IMR-90 (cell line): ENCODE measurements around the gene NKD1. TPM values are rescaled to one million over a fixed set of nuclear protein-coding genes. Genes with fewer than 3 reads are reported as not detected.

Source experiments
- ATAC-seq: fragments of 200-7000 bp; cut with Tn5 transposase; 2 replicates; pipeline ENCODE4 v1.9.1; 2020; ENCODE audit warnings: low read depth, mild to moderate bottlenecking, moderate library complexity
- BruUV-seq: library from RNA; stranded (reverse); fragments of 400-500 nt; replicated peaks from 2 replicates; lab custom pipeline; 2021; lab: Mats Ljungman, UMichigan
- CTCF ChIA-PET: fragments of 300-600 bp; formaldehyde crosslinking; extraction: SDS; loops from one replicate; lab custom pipeline; 2021; ENCODE audit warnings: antibody characterized with exemption; lab: Yijun Ruan, JAX
- POLR2A ChIA-PET: fragments of 300-600 bp; sonication (Branson Sonifier 250); formaldehyde crosslinking; loops from one replicate; lab custom pipeline; 2022; ENCODE audit warnings: antibody characterized with exemption; ENCODE audit not compliant: unreplicated experiment; lab: Charles Lee
- DNase-seq: peaks from one replicate; pipeline ENCODE4 v3.0.0; 2013
- H2AFZ ChIP-seq: replicated peaks from 2 replicates; pipeline ENCODE3; 2013; ENCODE audit warnings: low read length, mild to moderate bottlenecking; ENCODE audit not compliant: poor library complexity
- H2AK5ac ChIP-seq: 2 replicates; pipeline ENCODE4 v1.6.1; 2013; ENCODE audit warnings: low read depth, low read length, inconsistent platforms
- H2AK9ac ChIP-seq: replicated peaks from 2 replicates; pipeline ENCODE3; 2013; ENCODE audit warnings: mild to moderate bottlenecking, low read depth, low read length, moderate library complexity; ENCODE audit not compliant: poor library complexity
- H2BK120ac ChIP-seq: 2 replicates; pipeline ENCODE4 v1.6.1; 2013; ENCODE audit warnings: low read depth, low read length, inconsistent platforms
- H2BK15ac ChIP-seq: 3 replicates; pipeline ENCODE4 v1.6.1; 2013; ENCODE audit warnings: low read depth, low read length, inconsistent platforms
- H2BK20ac ChIP-seq: 2 replicates; pipeline ENCODE4 v1.6.1; 2013; ENCODE audit warnings: low read depth, mild to moderate bottlenecking, inconsistent platforms, low read length, moderate library complexity
- H2BK5ac ChIP-seq: 2 replicates; pipeline ENCODE4 v1.6.1; 2013; ENCODE audit warnings: mild to moderate bottlenecking, low read depth, low read length, inconsistent platforms; ENCODE audit not compliant: poor library complexity, severe bottlenecking
- H3K14ac ChIP-seq: replicated peaks from 2 replicates; pipeline ENCODE4 v1.6.1; 2013; ENCODE audit warnings: low read depth, low read length, inconsistent platforms
- H3K18ac ChIP-seq: 2 replicates; pipeline ENCODE4 v1.6.1; 2013; ENCODE audit warnings: low read depth, low read length, control low read depth
- H3K23ac ChIP-seq: 2 replicates; pipeline ENCODE4 v1.6.1; 2013; ENCODE audit warnings: low read depth, low read length, inconsistent platforms
- H3K27ac ChIP-seq: 2 replicates; pipeline ENCODE4 v1.5.1; 2013; ENCODE audit warnings: mild to moderate bottlenecking, control low read depth, low read length; ENCODE audit not compliant: insufficient read depth
- H3K27me3 ChIP-seq: 2 replicates; pipeline ENCODE4 v1.6.1; 2013; ENCODE audit warnings: low read length; ENCODE audit not compliant: control insufficient read depth, insufficient read depth
- H3K36me3 ChIP-seq: 2 replicates; pipeline ENCODE4 v1.6.1; 2013; ENCODE audit warnings: low read length, mixed read lengths; ENCODE audit not compliant: control insufficient read depth, insufficient read depth
- H3K4ac ChIP-seq: 2 replicates; pipeline ENCODE4 v1.6.1; 2013; ENCODE audit warnings: low read depth, low read length, inconsistent platforms
- H3K4me1 ChIP-seq: 2 replicates; pipeline ENCODE4 v1.6.1; 2013; ENCODE audit warnings: low read length, mixed read lengths; ENCODE audit not compliant: control insufficient read depth, insufficient read depth
- H3K4me2 ChIP-seq: 2 replicates; pipeline ENCODE4 v1.6.1; 2013; ENCODE audit warnings: low read depth, mild to moderate bottlenecking, control low read depth, low read length, moderate library complexity
- H3K4me3 ChIP-seq: 2 replicates; pipeline ENCODE4 v1.5.1; 2013; ENCODE audit warnings: low read depth, mild to moderate bottlenecking, control low read depth, low read length, moderate library complexity; ENCODE audit not compliant: insufficient read depth
- H3K56ac ChIP-seq: 2 replicates; pipeline ENCODE4 v1.6.1; 2013; ENCODE audit warnings: low read length, inconsistent platforms; ENCODE audit not compliant: insufficient read depth; ENCODE audit errors: extremely low read depth
- H3K79me1 ChIP-seq, 2 experiments: 2 replicates each; pipeline ENCODE4 v1.6.1; 2013; ENCODE audit warnings: low read length in 2 of 2, inconsistent platforms in 1 of 2, low read depth in 1 of 2
- H3K9ac ChIP-seq: 2 replicates; pipeline ENCODE4 v1.6.1; 2013; ENCODE audit warnings: low read depth, low read length, control low read depth
- H3K9me1 ChIP-seq: 2 replicates; pipeline ENCODE4 v1.6.1; 2013; ENCODE audit warnings: low read length, inconsistent platforms; ENCODE audit not compliant: insufficient read depth
- H3K9me3 ChIP-seq: 2 replicates; pipeline ENCODE4 v1.6.1; 2013; ENCODE audit warnings: low read length; ENCODE audit not compliant: control insufficient read depth, insufficient read depth
- H4K20me1 ChIP-seq: 2 replicates; pipeline ENCODE4 v1.6.1; 2013; ENCODE audit warnings: low read length, inconsistent platforms; ENCODE audit not compliant: insufficient read depth
- H4K5ac ChIP-seq: 2 replicates; pipeline ENCODE4 v1.6.1; 2013; ENCODE audit warnings: mild to moderate bottlenecking, low read depth, low read length, control low read depth
- H4K8ac ChIP-seq, 2 experiments: 2 replicates each; pipeline ENCODE4 v1.6.1; 2013; ENCODE audit warnings: low read depth in 2 of 2, low read length in 2 of 2, control low read depth in 1 of 2, inconsistent platforms in 1 of 2
- H4K91ac ChIP-seq: 2 replicates; pipeline ENCODE4 v1.6.1; 2013; ENCODE audit warnings: low read depth, low read length, inconsistent platforms; ENCODE audit not compliant: insufficient read depth
- BHLHE40 ChIP-seq: fragments of 150-350 bp; IDR thresholded peaks from 2 replicates; pipeline ENCODE4 v1.6.1; 2016; ENCODE audit warnings: mild to moderate bottlenecking, low read depth, low read length
- CHD1 ChIP-seq: IDR thresholded peaks from 2 replicates; pipeline ENCODE4 v1.6.1; 2012; ENCODE audit warnings: low read depth, low read length, improper control_type of control experiment
- CTCF ChIP-seq: conservative IDR thresholded peaks from 2 replicates; pipeline ENCODE4 v1.5.1; 2012; ENCODE audit warnings: mild to moderate bottlenecking, low read depth, low read length, improper control_type of control experiment
- ELK1 ChIP-seq: fragments of 150-350 bp; IDR thresholded peaks from 2 replicates; pipeline ENCODE4 v1.6.1; 2016; ENCODE audit warnings: low read depth, mild to moderate bottlenecking, low read length, moderate library complexity, borderline replicate concordance
- MAFK ChIP-seq: IDR thresholded peaks from 2 replicates; pipeline ENCODE4 v1.6.1; 2012; ENCODE audit warnings: low read depth, low read length, improper control_type of control experiment
- MAZ ChIP-seq: IDR thresholded peaks from 2 replicates; pipeline ENCODE4 v1.6.1; 2012; ENCODE audit warnings: low read depth, mild to moderate bottlenecking, low read length, improper control_type of control experiment, moderate library complexity, borderline replicate concordance
- MXI1 ChIP-seq: IDR thresholded peaks from 2 replicates; pipeline ENCODE4 v1.6.1; 2012; ENCODE audit warnings: low read depth, mild to moderate bottlenecking, low read length, moderate library complexity, borderline replicate concordance
- POLR2A ChIP-seq: IDR thresholded peaks from 2 replicates; pipeline ENCODE4 v1.6.1; 2012; ENCODE audit warnings: mild to moderate bottlenecking, low read depth, low read length
- RAD21 ChIP-seq: IDR thresholded peaks from 2 replicates; pipeline ENCODE4 v1.6.1; 2012; ENCODE audit warnings: low read length, improper control_type of control experiment
- RCOR1 ChIP-seq: IDR thresholded peaks from 2 replicates; pipeline ENCODE4 v1.6.1; 2012; ENCODE audit warnings: mild to moderate bottlenecking, low read length, improper control_type of control experiment; ENCODE audit not compliant: insufficient replicate concordance
- USF2 ChIP-seq: fragments of 150-350 bp; IDR thresholded peaks from 2 replicates; pipeline ENCODE4 v1.6.1; 2017; ENCODE audit warnings: mild to moderate bottlenecking, antibody characterized with exemption, low read length, low read depth
- WGBS, 2 experiments: methylation state at CpG; one replicate each; pipeline versions ENCODE4 v1.1.5 to v1.1.7; 2013; ENCODE audit warnings: missing lambda C conversion rate in 2 of 2; ENCODE audit not compliant: insufficient read length in 1 of 2; ENCODE audit errors: extremely low coverage in 2 of 2; 5-methylcytosine and 5-hydroxymethylcytosine counted together
- dilution Hi-C: fragments of 300-500 bp; cut with HindIII; formaldehyde crosslinking; loops from one replicate; pipeline ENCODE4 v1.14.3; 2018; ENCODE audit warnings: low sequenced_read_pairs; ENCODE audit not compliant: unreplicated experiment
- in situ Hi-C: fragments of 300-500 bp; cut with MboI; formaldehyde crosslinking; loops from 3 replicates; pipeline ENCODE4 v1.14.3; 2019; ENCODE audit warnings: low sequenced_read_pairs, inconsistent platforms, mixed read lengths
- intact Hi-C: fragments of 100-400 bp; cut with micrococcal nuclease; formaldehyde crosslinking; loops from 2 replicates; pipeline ENCODE4 v1.10.0; 2022
- polyA plus RNA-seq, 3 experiments: library from polyadenylated mRNA; depleted of rRNA; stranded (reverse); fragments of >200 nt; gene quantifications; 2 replicates each; pipeline ENCODE4 v1.2.3, GENCODE V29; 2012; ENCODE audit warnings: low replicate concordance in 1 of 3
- total RNA-seq: library from RNA; depleted of rRNA; stranded (reverse); fragments of >200 nt; gene quantifications from 2 replicates; pipeline ENCODE4 v1.2.3, GENCODE V29; 2012

Gene NKD1
- total and polyA plus RNA-seq, 2 of the 4 experiments (the other 2 are of a cell fraction), result not detected

GRCh38 chr16:50594308-50595260 lies 46.4 kb downstream of the NKD1 start:
- no peaks in the 10 kb centered on the region for H3K4me1 ChIP-seq
- no peaks in the 10 kb centered on the region for H3K79me1 ChIP-seq
- H3K4me2 ChIP-seq, result no peak overlapping the region
- no peak for ATAC-seq
- no peak overlapping the region for H3K56ac ChIP-seq
- dilution Hi-C loops (no loop called here), in situ Hi-C loops (no loop called here), intact Hi-C loops (loop anchor here (5.0 kb wide), 1 partner anchor 213 kb away; no protein-coding TSS in a partner anchor)
- no TSS peak for BruUV-seq
- H3K36me3 ChIP-seq, result no peaks in the 10 kb centered on the region
- H4K5ac ChIP-seq, result no peak overlapping the region
- no peak overlapping the region for H4K8ac ChIP-seq
- peaks cover 9% of the 10 kb centered on the region for H3K27me3 ChIP-seq
- no peaks in the 10 kb centered on the region for H3K9me3 ChIP-seq
- H2BK5ac ChIP-seq, result no peak overlapping the region
- H3K27ac ChIP-seq, result no peak overlapping the region
- H2AK9ac ChIP-seq, result no peak overlapping the region
- no peak overlapping the region for H4K91ac ChIP-seq
- no peak overlapping the region for H3K23ac ChIP-seq
- WGBS, 2 experiments, result 68% methylated on average over 9 of the region's 17 CpGs; no CpG with 5 or more reads in 1 of the 2 experiments
- DNase-seq, result no peak
- no peak overlapping the region for H3K18ac ChIP-seq
- no peaks in the 10 kb centered on the region for H4K20me1 ChIP-seq
- POLR2A ChIA-PET, result no interaction called here
- no peak overlapping the region for H2BK120ac ChIP-seq
- no peak overlapping the region for H2AFZ ChIP-seq
- no peak overlapping the region for H3K4ac ChIP-seq
- no peak overlapping the region for H3K14ac ChIP-seq
- no peak overlapping the region for H2AK5ac ChIP-seq
- H3K9me1 ChIP-seq, result no peaks in the 10 kb centered on the region
- no peak overlapping the region for H2BK20ac ChIP-seq
- no peak overlapping the region for H2BK15ac ChIP-seq
- no peak for TF ChIP-seq POLR2A
- no peak for TF ChIP-seq RCOR1
- TF ChIP-seq MAZ, result no peak
- no peak for TF ChIP-seq CTCF
- TF ChIP-seq RAD21, result no peak
- no peak for TF ChIP-seq ELK1
- TF ChIP-seq MAFK, result no peak
- TF ChIP-seq MXI1, result no peak
- no peak for TF ChIP-seq USF2
- TF ChIP-seq BHLHE40, result no peak
- TF ChIP-seq CHD1, result no peak
- H3K9ac ChIP-seq, result no peak overlapping the region
- no peak overlapping the region for H3K4me3 ChIP-seq
- CTCF ChIA-PET, result interaction anchor here (0.9 kb wide), 1 partner anchor 212 kb away, joined by 3 read pairs; no protein-coding TSS in a partner anchor
